H9 (cell line): ENCODE measurements around the gene SYTL1. TPM values are rescaled to one million over a fixed set of nuclear protein-coding genes. Genes with fewer than 3 reads are reported as not detected.

Source experiments
- DNase-seq: peaks from one replicate; pipeline ENCODE4 v3.0.0-alpha.2; 2017
- H2AFZ ChIP-seq: one replicate; pipeline ENCODE4 v1.6.1; 2013; ENCODE audit warnings: mild to moderate bottlenecking, low read length, control low read depth, moderate library complexity
- H2AK5ac ChIP-seq: 2 replicates; pipeline ENCODE4 v1.6.1; 2013; ENCODE audit warnings: low read length, control low read depth, mixed read lengths; ENCODE audit not compliant: insufficient read length
- H2BK120ac ChIP-seq: one replicate; pipeline ENCODE4 v1.6.1; 2013; ENCODE audit warnings: low read depth, mild to moderate bottlenecking, low read length, control low read depth, inconsistent platforms; ENCODE audit not compliant: poor library complexity, severe bottlenecking
- H2BK12ac ChIP-seq: 2 replicates; pipeline ENCODE4 v1.6.1; 2013; ENCODE audit warnings: low read length, control low read depth, mixed read lengths, low read depth; ENCODE audit not compliant: insufficient read length
- H2BK15ac ChIP-seq: 2 replicates; pipeline ENCODE4 v1.6.1; 2013; ENCODE audit warnings: low read depth, low read length, control low read depth
- H2BK20ac ChIP-seq: one replicate; pipeline ENCODE4 v1.6.1; 2013; ENCODE audit warnings: low read depth, mild to moderate bottlenecking, low read length, control low read depth, inconsistent platforms; ENCODE audit not compliant: poor library complexity, severe bottlenecking
- H2BK5ac ChIP-seq: 2 replicates; pipeline ENCODE4 v1.6.1; 2013; ENCODE audit warnings: low read length, control low read depth, mixed read lengths; ENCODE audit not compliant: insufficient read length
- H3K14ac ChIP-seq: 2 replicates; pipeline ENCODE4 v1.6.1; 2013; ENCODE audit warnings: low read length, control low read depth; ENCODE audit not compliant: insufficient read depth
- H3K18ac ChIP-seq: 2 replicates; pipeline ENCODE4 v1.6.1; 2013; ENCODE audit warnings: low read depth, mild to moderate bottlenecking, mixed read lengths, low read length, control low read depth; ENCODE audit not compliant: insufficient read length
- H3K23ac ChIP-seq: 2 replicates; pipeline ENCODE4 v1.6.1; 2013; ENCODE audit warnings: low read length, control low read depth, mixed read lengths, low read depth; ENCODE audit not compliant: insufficient read length
- H3K23me2 ChIP-seq: 2 replicates; pipeline ENCODE4 v1.6.1; 2013; ENCODE audit warnings: low read depth, mild to moderate bottlenecking, mixed read lengths, low read length, control low read depth; ENCODE audit not compliant: insufficient read length, poor library complexity, severe bottlenecking
- H3K27ac ChIP-seq: 2 replicates; pipeline ENCODE4 v1.5.1; 2013; ENCODE audit warnings: low read length, control low read depth, mixed read lengths, low read depth; ENCODE audit not compliant: insufficient read length
- H3K27me3 ChIP-seq: 2 replicates; pipeline ENCODE4 v1.6.1; 2013; ENCODE audit warnings: low read length, control low read depth, inconsistent platforms; ENCODE audit not compliant: insufficient read depth
- H3K4ac ChIP-seq: 2 replicates; pipeline ENCODE4 v1.6.1; 2013; ENCODE audit warnings: low read depth, mild to moderate bottlenecking, control low read depth, inconsistent platforms, low read length, moderate library complexity
- H3K4me1 ChIP-seq: 2 replicates; pipeline ENCODE4 v1.6.1; 2013; ENCODE audit warnings: low read length, control low read depth, inconsistent platforms; ENCODE audit not compliant: insufficient read depth
- H3K4me2 ChIP-seq: 2 replicates; pipeline ENCODE4 v1.6.1; 2013; ENCODE audit warnings: low read length, control low read depth, mixed read lengths; ENCODE audit not compliant: insufficient read length, insufficient read depth
- H3K56ac ChIP-seq: 2 replicates; pipeline ENCODE4 v1.6.1; 2013; ENCODE audit warnings: low read depth, mild to moderate bottlenecking, mixed read lengths, low read length, control low read depth; ENCODE audit not compliant: insufficient read length
- H3K79me1 ChIP-seq: 2 replicates; pipeline ENCODE4 v1.6.1; 2013; ENCODE audit warnings: low read depth, mild to moderate bottlenecking, moderate library complexity, low read length, control low read depth, inconsistent platforms; ENCODE audit not compliant: insufficient read depth, poor library complexity, severe bottlenecking
- H3K79me2 ChIP-seq: 2 replicates; pipeline ENCODE4 v1.6.1; 2013; ENCODE audit warnings: low read length, control low read depth, inconsistent platforms; ENCODE audit not compliant: insufficient read depth
- H3K9ac ChIP-seq: 2 replicates; pipeline ENCODE4 v1.6.1; 2013; ENCODE audit warnings: low read length, control low read depth, mixed read lengths; ENCODE audit not compliant: insufficient read length; ENCODE audit errors: extremely low read depth
- H3K9me3 ChIP-seq: one replicate; pipeline ENCODE4 v1.6.1; 2013; ENCODE audit warnings: low read depth, low read length, inconsistent platforms; ENCODE audit not compliant: control insufficient read depth
- H3T11ph ChIP-seq: one replicate; pipeline ENCODE4 v1.6.1; 2013; ENCODE audit warnings: mild to moderate bottlenecking, low read length, control low read depth, inconsistent platforms
- H4K20me1 ChIP-seq: one replicate; pipeline ENCODE4 v1.6.1; 2013; ENCODE audit not compliant: control insufficient read depth, insufficient read length, insufficient read depth
- H4K5ac ChIP-seq: 2 replicates; pipeline ENCODE4 v1.6.1; 2013; ENCODE audit warnings: low read depth, mild to moderate bottlenecking, mixed read lengths, low read length, control low read depth; ENCODE audit not compliant: insufficient read length
- H4K8ac ChIP-seq: replicated peaks from 2 replicates; pipeline ENCODE4 v1.6.1; 2013; ENCODE audit warnings: low read length, control low read depth, mixed read lengths, low read depth; ENCODE audit not compliant: insufficient read length
- H4K91ac ChIP-seq: 2 replicates; pipeline ENCODE4 v1.6.1; 2013; ENCODE audit warnings: low read depth, mild to moderate bottlenecking, moderate library complexity, mixed read lengths, low read length, control low read depth; ENCODE audit not compliant: insufficient read length
- H3K27ac Mint-ChIP-seq, 3 experiments: 2 replicates in 2 of 3; 3 replicates in 1 of 3; pipeline ENCODE4 v1.8.0; 2020 to 2021; ENCODE audit warnings: mixed read lengths in 3 of 3, mild to moderate bottlenecking in 1 of 3, moderate library complexity in 1 of 3
- H3K27me3 Mint-ChIP-seq: 2 replicates; pipeline ENCODE4 v1.8.0; 2021; ENCODE audit warnings: low read depth, mild to moderate bottlenecking, moderate library complexity, mixed read lengths
- H3K36me3 Mint-ChIP-seq, 3 experiments: 2 replicates in 2 of 3; 3 replicates in 1 of 3; pipeline ENCODE4 v1.8.0; 2020 to 2021; ENCODE audit warnings: low read depth in 3 of 3, mixed read lengths in 3 of 3; ENCODE audit not compliant: insufficient read depth in 1 of 3
- H3K4me1 Mint-ChIP-seq, 2 experiments: 2 replicates each; pipeline ENCODE4 v1.8.0; 2020; ENCODE audit warnings: mixed read lengths in 2 of 2
- H3K4me3 Mint-ChIP-seq, 2 experiments: 2 replicates in 1 of 2; 3 replicates in 1 of 2; pipeline ENCODE4 v1.8.0; 2020 to 2021; ENCODE audit warnings: mild to moderate bottlenecking in 2 of 2, mixed read lengths in 2 of 2, moderate library complexity in 1 of 2
- H3K9me3 Mint-ChIP-seq, 2 experiments: 2 replicates in 1 of 2; 3 replicates in 1 of 2; pipeline ENCODE4 v1.8.0; 2020; ENCODE audit warnings: mild to moderate bottlenecking in 2 of 2, mixed read lengths in 2 of 2, moderate library complexity in 1 of 2
- WGBS: extraction: QIAGEN DNeasy Blood & Tissue Kit; methylation state at CpG from one replicate; pipeline ENCODE4 v1.1.7; 2013; ENCODE audit warnings: missing lambda C conversion rate, low lambda C conversion rate, mixed read lengths; ENCODE audit not compliant: insufficient read length; ENCODE audit errors: extremely low coverage; 5-methylcytosine and 5-hydroxymethylcytosine counted together
- total RNA-seq: library from RNA; stranded (reverse); gene quantifications from 2 replicates; pipeline ENCODE4 v1.2.1, GENCODE V29; 2021
- TF ChIP-seq, protein P1 (sequence below): fragments of 200-600 bp; sonication (generic); conservative IDR thresholded peaks from 3 replicates; pipeline ENCODE4 v1.8.0; 2021; ENCODE audit warnings: antibody characterized with exemption, mild to moderate bottlenecking

Gene SYTL1
- total RNA-seq, 1 experiment from 2014 or later = 12.0 TPM

DNA sequence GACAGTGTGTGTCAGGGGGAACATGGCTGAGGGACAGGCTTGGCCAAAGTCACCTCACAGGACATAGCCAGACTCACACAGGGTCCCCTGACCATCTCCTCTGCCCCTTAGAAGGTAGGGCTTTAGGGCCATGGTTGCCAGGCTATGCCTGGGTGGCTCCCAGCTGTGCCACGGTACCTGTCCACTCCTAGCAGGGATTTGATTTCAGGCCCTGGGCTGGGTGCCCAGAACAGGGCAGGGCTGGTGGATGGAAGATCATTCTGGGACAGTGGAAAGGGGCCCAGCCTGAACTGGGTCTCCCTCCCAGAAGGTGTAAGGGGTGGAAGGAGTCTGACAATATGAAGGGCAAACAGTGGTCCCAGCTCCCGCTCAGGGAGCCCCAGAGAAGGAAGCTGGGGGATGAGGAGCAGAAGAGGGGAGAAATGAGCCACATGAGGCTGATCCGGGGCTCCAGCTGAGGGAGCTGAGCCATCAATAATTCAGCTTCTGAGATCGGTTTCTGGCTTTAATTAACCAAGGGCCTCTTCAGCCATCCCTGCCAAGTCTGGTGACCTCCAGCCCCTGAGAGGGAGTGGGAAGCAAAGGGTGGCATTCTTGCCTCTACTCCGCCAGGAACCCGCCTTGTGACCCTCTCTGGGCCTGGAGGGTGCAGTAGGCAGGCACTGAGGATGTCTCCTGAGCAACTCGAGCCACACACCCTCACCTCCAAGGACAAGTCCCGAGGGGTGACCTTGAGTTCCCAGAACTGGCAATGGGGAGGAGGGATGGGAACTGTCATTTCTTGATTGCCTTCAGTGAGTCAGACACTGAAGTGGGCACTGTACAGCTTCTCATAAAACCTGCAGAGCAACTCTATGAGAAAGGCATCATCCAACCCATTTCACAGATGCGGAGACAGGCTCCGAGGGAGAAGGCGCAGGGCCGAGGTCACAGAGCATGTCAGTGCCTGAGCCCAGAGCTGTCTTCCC is 39.2 kb downstream of the SYTL1 start:
- Histone ChIP-seq H2AK5ac (no peak overlapping the region), H3K4ac (no peak overlapping the region), H4K20me1 (no peaks in the 10 kb centered on the region), H3K9ac (no peak overlapping the region), H4K8ac (no peak overlapping the region), H3K4me2 (no peak overlapping the region), H2AFZ (no peak overlapping the region), H3K79me1 (no peaks in the 10 kb centered on the region), H3K23me2 (peaks cover 6% of the 10 kb centered on the region), H3K79me2 (no peaks in the 10 kb centered on the region), H2BK20ac (no peak overlapping the region), H4K5ac (no peak overlapping the region), H2BK5ac (no peak overlapping the region), H4K91ac (no peak overlapping the region), H3K14ac (no peak overlapping the region), H3K27ac (no peak overlapping the region), H2BK15ac (no peak overlapping the region), H3K23ac (no peak overlapping the region), H3K4me1 (no peaks in the 10 kb centered on the region; the same call in 1 of the 2 replicates), H3K56ac (no peak overlapping the region), H2BK120ac (no peak overlapping the region), H2BK12ac (no peak overlapping the region), H3T11ph (no peak overlapping the region), H3K9me3 (no peaks in the 10 kb centered on the region), H3K27me3 (no peaks in the 10 kb centered on the region), H3K18ac (no peak overlapping the region)
- TF ChIP-seq, protein P1, sequence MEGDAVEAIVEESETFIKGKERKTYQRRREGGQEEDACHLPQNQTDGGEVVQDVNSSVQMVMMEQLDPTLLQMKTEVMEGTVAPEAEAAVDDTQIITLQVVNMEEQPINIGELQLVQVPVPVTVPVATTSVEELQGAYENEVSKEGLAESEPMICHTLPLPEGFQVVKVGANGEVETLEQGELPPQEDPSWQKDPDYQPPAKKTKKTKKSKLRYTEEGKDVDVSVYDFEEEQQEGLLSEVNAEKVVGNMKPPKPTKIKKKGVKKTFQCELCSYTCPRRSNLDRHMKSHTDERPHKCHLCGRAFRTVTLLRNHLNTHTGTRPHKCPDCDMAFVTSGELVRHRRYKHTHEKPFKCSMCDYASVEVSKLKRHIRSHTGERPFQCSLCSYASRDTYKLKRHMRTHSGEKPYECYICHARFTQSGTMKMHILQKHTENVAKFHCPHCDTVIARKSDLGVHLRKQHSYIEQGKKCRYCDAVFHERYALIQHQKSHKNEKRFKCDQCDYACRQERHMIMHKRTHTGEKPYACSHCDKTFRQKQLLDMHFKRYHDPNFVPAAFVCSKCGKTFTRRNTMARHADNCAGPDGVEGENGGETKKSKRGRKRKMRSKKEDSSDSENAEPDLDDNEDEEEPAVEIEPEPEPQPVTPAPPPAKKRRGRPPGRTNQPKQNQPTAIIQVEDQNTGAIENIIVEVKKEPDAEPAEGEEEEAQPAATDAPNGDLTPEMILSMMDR = no peak
- H3K36me3 Mint-ChIP-seq = no peaks in the 10 kb centered on the region; a peak in 1 of 7 replicates
- no peak for DNase-seq
- peak overlapping the region in 1 of 2 experiments; percentile 18; a peak in 2 of 5 replicates for H3K4me3 Mint-ChIP-seq
- WGBS = no CpG with 5 or more reads among the region's 12 CpGs
- H3K27me3 Mint-ChIP-seq = peaks cover 25% of the 10 kb centered on the region
- no peak overlapping the region for H3K27ac Mint-ChIP-seq
- peaks cover 8 to 17% of the 10 kb centered on the region in 2 experiments for H3K4me1 Mint-ChIP-seq
- no peaks in the 10 kb centered on the region for H3K9me3 Mint-ChIP-seq
